ENCODE data around the gene ZFP30. TPM values are rescaled to one million over a fixed set of nuclear protein-coding genes. Genes with fewer than 3 reads are reported as not detected.
"Not testable (repeated sequence)": the region's sequence is repeated elsewhere in the genome, so short reads cannot be mapped to it uniquely, and the experiment has no call there.

The ZFP30 gene
- 10 to 100 TPM; 22.6 to 28.0 (median 24.8) TPM for polyA plus RNA-seq (ENCODE audit: insufficient read length in 3 of 3)
- long read RNA-seq, donor 1: 0 reads
- long read RNA-seq, donor 2, partial matches to known transcripts: 0 of 1 reads
- long read RNA-seq, donor 2, other reads (novel, unspliced or antisense): 0 of 1 reads
- long read RNA-seq, donor 3: 0 reads
- long read RNA-seq, donor 4: 0 reads
- long read RNA-seq, donor 5: 0 reads
- long read RNA-seq, donor 6, partial matches to known transcripts: 0 of 1 reads
- long read RNA-seq, donor 6, other reads (novel, unspliced or antisense): 0 of 1 reads
- long read RNA-seq, donor 7: 0 reads
- long read RNA-seq, donor 8, partial matches to known transcripts: 0 of 1 reads
- long read RNA-seq, donor 8, other reads (novel, unspliced or antisense): 0 of 1 reads
- long read RNA-seq, donor 9: 0 reads
- long read RNA-seq, donor 10: 0 reads
- long read RNA-seq, donor 11: 0 reads
- long read RNA-seq, donor 12: 0 reads
- long read RNA-seq, donor 13: 0 reads
- long read RNA-seq, donor 14: 0 reads
- long read RNA-seq, donor 15: 0 reads
- long read RNA-seq, donor 16: 0 reads

DNA sequence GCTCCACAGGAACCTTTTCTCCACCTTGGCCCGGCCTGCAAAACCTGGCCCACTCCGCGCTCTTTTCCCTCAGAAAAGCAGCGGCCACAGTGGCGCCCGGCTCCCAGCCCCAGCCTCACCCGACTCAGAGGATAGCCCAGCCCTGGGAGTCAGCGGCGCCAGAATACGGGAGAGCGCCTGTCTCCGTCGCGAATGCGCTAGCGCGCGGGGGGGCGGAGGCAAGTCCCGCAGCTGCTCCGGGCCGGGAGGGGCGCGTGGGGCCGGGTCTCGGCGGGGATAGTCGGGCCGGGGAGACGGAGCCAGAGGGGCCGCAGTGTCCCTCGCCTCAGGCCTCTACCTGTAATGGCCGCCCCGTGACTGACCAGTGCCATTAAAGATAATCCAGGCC is at the start of gene ZFP30:
Gene ZFP30 (minus strand): TSS at position 165 of the 388 bp plus-strand sequence. CDS start 7,643 bp downstream, outside the sequence.
- DNase-seq (ENCODE audit: extremely low read depth in 1 of 11, low read depth in 9 of 11, low spot score in 4 of 11): peak; percentile 49 to 86 (median 74)

- DNase-seq (ENCODE audit: extremely low read depth in 1 of 11, low read depth in 9 of 11, low spot score in 4 of 11): no peak
These were observed 43.8 kb upstream of the ZFP30 start for GRCh38 chr19:37699057-37699456.

DNA sequence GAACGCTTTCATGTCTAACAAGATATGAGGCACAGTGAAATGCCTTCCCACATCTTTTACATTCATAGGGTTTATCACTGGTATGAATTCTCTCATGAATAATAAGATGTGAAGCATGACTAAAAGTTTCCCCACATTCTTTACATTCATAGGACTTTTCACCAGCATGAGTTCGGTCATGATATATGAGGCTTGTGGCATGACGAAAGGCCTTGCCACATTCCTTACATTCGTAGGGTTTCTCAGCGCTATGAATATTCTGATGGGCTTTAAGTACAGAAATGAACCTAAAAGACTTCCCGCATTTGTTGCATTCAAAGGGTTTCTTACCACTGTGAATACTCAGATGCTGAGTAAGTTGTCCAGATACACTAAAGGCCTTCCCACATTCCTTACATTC is 43.0 kb upstream of the ZFP30 start:
- DNase-seq (ENCODE audit: extremely low read depth in 1 of 11, low read depth in 9 of 11, low spot score in 4 of 11): no peak

- DNase-seq (ENCODE audit: extremely low read depth in 1 of 11, low read depth in 9 of 11, low spot score in 4 of 11): no peak
These were observed 40.1 kb upstream of the ZFP30 start for GRCh38 chr19:37695144-37695899.

DNA sequence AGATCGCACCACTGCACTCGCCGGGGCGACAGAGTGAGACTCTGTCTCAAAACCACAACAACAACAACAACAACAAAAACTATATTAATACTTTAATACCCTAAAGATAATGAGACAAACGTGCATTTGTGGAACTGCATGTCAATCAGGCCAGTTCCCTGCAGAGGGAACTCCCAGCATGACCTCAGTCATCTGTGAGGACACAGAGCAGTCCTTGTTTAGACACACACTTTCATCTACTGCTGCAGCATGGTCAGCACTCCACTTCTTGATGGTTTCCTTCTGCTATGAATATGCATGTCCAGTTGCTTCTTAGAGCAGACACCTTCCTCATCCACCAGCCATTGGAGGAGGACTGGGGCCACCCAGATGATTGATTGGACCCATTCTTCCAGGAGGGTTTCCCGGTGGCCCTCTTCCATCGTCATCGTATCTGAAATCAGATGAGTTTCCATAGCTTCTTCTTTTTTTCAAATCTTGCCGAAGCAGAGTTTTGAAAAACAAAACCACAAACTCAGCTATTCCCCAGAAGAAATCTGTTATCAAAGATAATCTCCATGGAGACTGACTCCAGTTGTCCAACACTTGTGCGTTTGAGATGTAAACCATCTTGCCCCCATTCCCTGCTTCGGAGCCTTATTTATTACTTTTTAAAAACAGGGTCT is 37.8 kb upstream of the ZFP30 start:
- DNase-seq (ENCODE audit: extremely low read depth in 1 of 11, low read depth in 9 of 11, low spot score in 4 of 11): no peak

GRCh38 chr19:37691881-37692504 is 36.7 kb upstream of the ZFP30 start:
- DNase-seq (ENCODE audit: extremely low read depth in 1 of 11, low read depth in 9 of 11, low spot score in 4 of 11): peak; percentile 64 to 84 (median 77)

- DNase-seq (ENCODE audit: extremely low read depth in 1 of 11, low read depth in 9 of 11, low spot score in 4 of 11): no peak
These were observed 28.3 kb upstream of the ZFP30 start for GRCh38 chr19:37683520-37683919.

- no peak for DNase-seq (ENCODE audit: extremely low read depth in 1 of 11, low read depth in 9 of 11, low spot score in 4 of 11)
These were observed 14.2 kb upstream of the ZFP30 start for GRCh38 chr19:37669450-37669914.

DNA sequence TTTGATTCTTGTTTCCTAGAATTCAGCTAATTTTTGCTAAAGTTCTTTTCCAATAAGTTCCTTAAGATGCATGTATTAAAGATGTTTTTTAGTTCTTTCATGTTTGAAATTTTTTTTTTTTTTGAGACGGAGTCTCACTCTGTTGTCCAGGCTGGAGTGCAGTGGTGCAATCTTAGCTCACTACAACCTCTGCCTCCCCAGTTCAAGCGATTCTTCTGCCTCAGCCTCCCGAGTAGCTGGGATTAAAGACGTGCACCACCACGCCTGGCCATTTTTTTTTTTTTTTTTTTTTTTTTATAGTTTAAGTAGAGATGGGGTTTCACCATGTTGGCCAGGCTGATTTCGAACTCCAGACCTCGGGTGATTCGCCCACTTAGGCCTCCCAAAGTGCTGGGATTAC is 1.9 kb upstream of the ZFP30 start:
- not testable (repeated sequence) for DNase-seq (ENCODE audit: extremely low read depth in 1 of 11, low read depth in 9 of 11, low spot score in 4 of 11)

GRCh38 chr19:37655689-37656371 is 565 bp upstream of the ZFP30 start:
- DNase-seq (ENCODE audit: extremely low read depth in 1 of 11, low read depth in 9 of 11, low spot score in 4 of 11): peak in 10 of 11 donors; percentile 63 to 84 (median 76)

DNA sequence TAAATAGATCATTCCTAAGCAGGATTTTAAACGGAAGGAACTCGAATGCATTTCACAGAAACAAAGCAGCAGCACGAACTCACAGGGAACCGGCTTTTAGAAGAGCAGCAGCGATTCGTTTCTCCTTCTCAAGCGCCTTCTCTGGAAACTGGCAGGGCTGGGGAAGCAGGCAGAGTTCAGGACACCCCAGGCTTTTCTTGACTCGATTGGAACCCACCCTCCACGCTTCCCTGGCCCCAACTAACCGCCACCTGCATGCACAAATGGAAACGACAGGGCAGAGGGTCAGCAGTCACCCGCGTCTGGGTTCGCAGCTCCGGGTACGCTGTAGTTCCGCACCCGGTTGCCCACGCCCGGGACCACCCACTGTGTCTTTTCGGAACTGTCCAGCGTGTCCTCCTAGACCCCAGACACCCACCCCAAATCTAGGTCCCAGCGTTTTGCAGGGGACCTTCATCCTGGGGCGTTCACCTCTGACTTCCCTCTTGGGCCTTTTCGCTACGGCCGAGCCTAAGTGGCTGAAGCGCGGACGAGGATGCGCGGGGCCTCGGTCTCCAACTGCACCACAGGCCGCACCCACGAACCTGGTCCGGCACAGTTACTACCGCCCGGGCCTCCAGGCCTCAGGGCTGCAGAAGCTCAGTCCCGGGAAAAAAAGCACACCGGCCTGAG is 500 bp downstream of the ZFP30 start:
- peak in 10 of 11 donors; percentile 21 to 49 (median 29) for DNase-seq (ENCODE audit: extremely low read depth in 1 of 11, low read depth in 9 of 11, low spot score in 4 of 11)

DNA sequence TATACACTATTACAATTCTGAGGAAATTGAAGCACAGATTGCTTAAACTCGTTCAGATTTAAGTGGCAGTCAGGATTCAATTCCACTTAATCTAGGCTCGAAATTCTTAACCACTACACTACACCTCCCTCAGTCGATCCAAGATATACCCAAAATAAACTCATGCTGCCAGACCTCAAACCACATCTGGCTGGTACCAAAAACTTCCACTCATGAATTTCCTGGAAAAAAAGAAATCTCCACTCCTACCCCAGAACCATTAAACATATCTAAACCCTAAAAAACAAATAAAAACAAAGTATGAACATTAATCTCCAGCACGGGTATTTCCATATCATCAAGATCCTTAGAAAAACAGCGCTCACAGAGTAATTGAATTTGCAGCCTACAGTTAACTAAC is 1.1 kb downstream of the ZFP30 start:
- DNase-seq (ENCODE audit: extremely low read depth in 1 of 11, low read depth in 9 of 11, low spot score in 4 of 11): peak in 1 of 11 donors; percentile 17

- no peak for DNase-seq (ENCODE audit: extremely low read depth in 1 of 11, low read depth in 9 of 11, low spot score in 4 of 11)
These were observed 19.9 kb downstream of the ZFP30 start for GRCh38 chr19:37635076-37636056.

GRCh38 chr19:37594982-37595382 is 60.3 kb downstream of the ZFP30 start:
- peak in 6 of 11 donors; percentile 26 to 48 (median 45) for DNase-seq (ENCODE audit: extremely low read depth in 1 of 11, low read depth in 9 of 11, low spot score in 4 of 11)

- DNase-seq (ENCODE audit: extremely low read depth in 1 of 11, low read depth in 9 of 11, low spot score in 4 of 11): peak; percentile 84 to 95 (median 91)
These were observed 60.8 kb downstream of the ZFP30 start, which contains the start of the genes ZNF540 and ZNF571 for GRCh38 chr19:37594304-37594981. Gene ZNF540, plus strand, starts transcription at chr19:37594876. Its CDS starts 3,572 bp downstream, at chr19:37598448. Gene ZNF571, minus strand, starts transcription at chr19:37594792. Its CDS starts 8,116 bp downstream, at chr19:37586676.

GRCh38 chr19:37593996-37594303 is 61.3 kb downstream of the ZFP30 start:
- peak in 1 of 11 donors; percentile 36 for DNase-seq (ENCODE audit: extremely low read depth in 1 of 11, low read depth in 9 of 11, low spot score in 4 of 11)
